DOHH2 (cell line): ENCODE data around the gene KRT33A.

Experiments used
- EZH2phosphoT487 ChIP-seq: fragments of 200-600 bp; sonication (generic); IDR thresholded peaks from 2 replicates; pipeline ENCODE4 v1.6.1; 2017; ENCODE audit warnings: borderline replicate concordance, mild to moderate bottlenecking, antibody characterized with exemption, low read length, moderate library complexity, mixed read lengths
- TF ChIP-seq, protein P1 (sequence below): fragments of 200-600 bp; sonication (generic); IDR thresholded peaks from one replicate; pipeline ENCODE4 v1.5.1; 2014; ENCODE audit warnings: antibody characterized with exemption, mild to moderate bottlenecking, low read depth, low read length; ENCODE audit not compliant: poor library complexity, severe bottlenecking

- TF ChIP-seq, protein P1, sequence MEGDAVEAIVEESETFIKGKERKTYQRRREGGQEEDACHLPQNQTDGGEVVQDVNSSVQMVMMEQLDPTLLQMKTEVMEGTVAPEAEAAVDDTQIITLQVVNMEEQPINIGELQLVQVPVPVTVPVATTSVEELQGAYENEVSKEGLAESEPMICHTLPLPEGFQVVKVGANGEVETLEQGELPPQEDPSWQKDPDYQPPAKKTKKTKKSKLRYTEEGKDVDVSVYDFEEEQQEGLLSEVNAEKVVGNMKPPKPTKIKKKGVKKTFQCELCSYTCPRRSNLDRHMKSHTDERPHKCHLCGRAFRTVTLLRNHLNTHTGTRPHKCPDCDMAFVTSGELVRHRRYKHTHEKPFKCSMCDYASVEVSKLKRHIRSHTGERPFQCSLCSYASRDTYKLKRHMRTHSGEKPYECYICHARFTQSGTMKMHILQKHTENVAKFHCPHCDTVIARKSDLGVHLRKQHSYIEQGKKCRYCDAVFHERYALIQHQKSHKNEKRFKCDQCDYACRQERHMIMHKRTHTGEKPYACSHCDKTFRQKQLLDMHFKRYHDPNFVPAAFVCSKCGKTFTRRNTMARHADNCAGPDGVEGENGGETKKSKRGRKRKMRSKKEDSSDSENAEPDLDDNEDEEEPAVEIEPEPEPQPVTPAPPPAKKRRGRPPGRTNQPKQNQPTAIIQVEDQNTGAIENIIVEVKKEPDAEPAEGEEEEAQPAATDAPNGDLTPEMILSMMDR: no peak
- no peak for TF ChIP-seq EZH2phosphoT487
Observed at GRCh38 chr17:41315814-41316445, 34.7 kb downstream of the KRT33A start.
